IPS-18c (cell line): ENCODE data around the gene OTUB1.
"Not testable (repeated sequence)": the region's sequence is repeated elsewhere in the genome, so short reads cannot be mapped to it uniquely, and the experiment has no call there.

ENCODE experiments used
- H3K4me3 ChIP-seq: 2 replicates; pipeline ENCODE4 v1.7.0; 2013; ENCODE audit warnings: low read depth, mild to moderate bottlenecking, low read length, moderate library complexity; ENCODE audit not compliant: insufficient read depth
- H3K9me3 ChIP-seq: one replicate; pipeline ENCODE4 v1.6.1; 2013; ENCODE audit warnings: mild to moderate bottlenecking, low read length, moderate library complexity; ENCODE audit not compliant: control insufficient read depth, insufficient read depth

Gene OTUB1

GRCh38 chr11:64029773-64030172 lies 43.5 kb downstream of the OTUB1 start:
- no peaks in the 10 kb centered on the region for H3K9me3 ChIP-seq
- no peak overlapping the region for H3K4me3 ChIP-seq

DNA sequence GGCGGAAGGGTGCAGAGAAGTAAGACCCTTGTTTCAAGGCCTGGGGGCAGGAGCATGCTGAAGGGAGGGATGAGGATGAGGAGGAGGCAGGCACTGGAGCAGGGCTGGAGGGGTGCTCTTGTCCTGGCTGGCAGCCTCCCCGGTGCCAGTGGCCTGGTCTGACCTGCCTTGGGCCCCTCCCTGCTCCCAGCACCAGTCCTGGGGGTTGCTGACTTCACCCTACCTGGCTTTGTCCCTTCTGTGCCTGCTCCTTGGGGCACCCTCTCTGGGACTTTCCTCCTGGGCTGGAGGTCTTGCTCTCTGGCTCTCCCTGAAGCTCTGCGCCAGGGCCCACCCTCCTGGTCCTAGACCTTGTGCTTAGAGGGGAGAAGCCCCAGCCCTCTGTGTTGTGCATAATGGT lies 44.8 kb downstream of the OTUB1 start:
- Histone ChIP-seq H3K4me3 (no peak overlapping the region), H3K9me3 (no peaks in the 10 kb centered on the region)

- H3K4me3 ChIP-seq = no peak overlapping the region
- no peaks in the 10 kb centered on the region for H3K9me3 ChIP-seq
These were observed 45.8 kb downstream of the OTUB1 start for GRCh38 chr11:64032050-64032449.

- H3K9me3 ChIP-seq = no peaks in the 10 kb centered on the region
- no peak overlapping the region for H3K4me3 ChIP-seq
These were observed 48.2 kb downstream of the OTUB1 start for GRCh38 chr11:64034411-64034811.

GRCh38 chr11:64035081-64035524 lies 48.9 kb downstream of the OTUB1 start:
- no peaks in the 10 kb centered on the region for H3K9me3 ChIP-seq
- no peak overlapping the region; the same call in 1 of the 2 replicates for H3K4me3 ChIP-seq

DNA sequence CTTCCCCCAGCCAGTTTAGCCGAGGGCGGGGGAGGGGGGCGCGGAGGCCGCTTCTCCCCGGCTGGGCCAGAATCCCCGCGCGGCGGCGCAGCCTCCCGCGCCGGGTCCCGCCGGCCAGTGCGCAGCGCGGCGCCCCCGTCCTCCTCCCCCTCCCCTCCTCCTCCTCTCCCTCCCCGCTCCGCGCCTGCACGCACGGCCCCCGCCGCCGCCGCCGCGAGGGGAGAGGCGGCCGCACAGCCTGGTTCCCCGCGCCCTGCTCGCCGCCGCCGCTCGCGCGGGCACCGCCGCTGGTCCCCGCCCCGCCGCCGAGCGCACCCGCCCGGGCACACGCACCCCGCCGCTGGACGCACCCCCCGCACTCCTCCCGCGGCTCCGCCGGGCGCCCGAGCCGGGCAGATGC lies 49.3 kb downstream of the OTUB1 start, which contains the start of gene FLRT1:
FLRT1 (plus strand) TSS at position 356 of the 400 bp plus-strand sequence. CDS start 80,337 bp downstream, outside the sequence.
- no peaks in the 10 kb centered on the region for H3K9me3 ChIP-seq
- peak within 1 kb of the TSS; percentile 46 for H3K4me3 ChIP-seq

- no peaks in the 10 kb centered on the region for H3K9me3 ChIP-seq
- peak overlapping the region; percentile 46 for H3K4me3 ChIP-seq
These were observed 50.1 kb downstream of the OTUB1 start for GRCh38 chr11:64036087-64037026.

- Histone ChIP-seq H3K4me3 (peak overlapping the region; percentile 46), H3K9me3 (no peaks in the 10 kb centered on the region)
These were observed 50.9 kb downstream of the OTUB1 start for GRCh38 chr11:64037027-64037634.

DNA sequence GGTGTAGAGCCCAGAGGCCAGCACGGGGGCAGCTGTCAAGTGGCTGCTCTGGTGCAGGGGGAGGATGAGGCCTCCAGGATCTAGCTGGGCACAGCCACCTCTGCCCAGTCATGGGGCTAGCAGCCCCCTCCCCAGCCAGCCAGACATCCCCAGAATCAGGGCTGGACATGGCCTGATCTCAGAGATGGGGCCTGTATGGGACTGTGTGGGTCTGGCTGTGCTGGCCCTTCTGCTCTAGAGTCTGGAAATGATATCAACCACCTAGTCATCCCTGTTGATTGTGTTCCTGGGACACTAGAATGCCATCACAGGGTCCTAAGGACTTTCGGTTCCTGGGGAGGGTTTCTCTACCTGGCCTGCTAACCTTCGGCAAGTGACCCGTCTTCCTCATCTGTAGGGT lies 52.3 kb downstream of the OTUB1 start:
- no peak overlapping the region for H3K4me3 ChIP-seq
- H3K9me3 ChIP-seq = no peaks in the 10 kb centered on the region

DNA sequence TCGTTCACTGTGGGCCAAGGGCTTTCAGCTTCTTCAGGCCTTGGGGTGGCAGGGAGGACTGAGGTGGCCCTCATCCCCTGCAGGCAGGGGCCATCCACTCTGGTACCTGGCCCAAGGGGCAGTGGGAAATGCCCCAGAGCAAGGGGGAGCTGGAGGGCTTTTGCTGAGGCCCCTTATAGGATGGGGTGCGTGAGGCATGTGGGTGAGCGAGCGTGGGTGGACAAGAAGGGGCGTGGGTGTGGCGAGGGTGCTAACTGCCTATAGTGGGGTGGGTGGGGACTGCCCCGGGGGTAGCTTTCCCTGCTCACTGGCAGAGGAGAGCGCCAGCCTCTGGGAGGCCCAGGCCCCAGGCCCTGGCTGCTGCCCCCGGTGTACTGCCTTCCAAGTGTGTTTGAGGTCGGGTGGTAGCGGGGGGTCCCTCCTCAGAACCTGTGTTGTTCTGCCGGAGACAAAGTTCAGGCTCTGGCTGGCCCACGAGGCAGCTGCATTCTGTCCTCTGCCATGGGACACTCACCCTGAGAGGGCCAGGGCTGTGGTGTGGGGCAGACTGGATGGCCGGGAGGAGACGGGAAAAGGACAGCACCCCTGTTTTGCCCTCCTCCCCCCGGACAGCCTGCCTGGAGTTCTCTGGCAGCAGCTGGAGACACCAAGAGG lies 52.9 kb downstream of the OTUB1 start:
- no peak overlapping the region for H3K4me3 ChIP-seq

DNA sequence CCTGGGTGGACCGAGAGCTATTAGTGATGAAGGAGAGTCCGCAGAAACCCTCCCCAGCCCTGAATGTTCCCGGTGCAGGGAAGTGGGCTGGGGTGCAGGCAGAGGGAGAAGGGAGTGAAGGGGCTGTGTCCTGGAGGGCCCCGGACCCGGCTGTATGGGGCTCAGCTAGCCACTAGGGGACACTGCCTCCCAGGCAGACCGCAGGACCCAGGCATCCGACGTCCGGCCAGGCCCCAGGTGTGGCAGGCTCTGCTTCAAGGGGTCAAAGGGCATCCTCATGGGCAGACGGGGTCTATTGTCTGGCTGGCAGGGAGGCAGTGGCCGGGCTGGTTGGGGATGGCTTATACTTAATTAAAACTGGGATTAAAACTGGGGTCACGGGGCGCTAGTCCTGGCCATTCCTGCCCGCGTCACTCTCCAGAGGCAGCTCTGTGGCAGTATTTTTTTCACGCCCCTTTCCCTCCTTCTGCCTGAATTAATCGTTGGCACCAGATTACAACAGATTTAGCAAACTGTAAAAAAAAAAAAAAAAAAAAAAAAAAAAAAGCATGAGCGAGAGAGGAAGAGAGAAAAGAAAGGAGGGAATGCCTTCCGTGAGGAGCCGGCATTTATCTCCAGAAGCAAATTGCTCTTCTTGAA lies 54.6 kb downstream of the OTUB1 start:
- Histone ChIP-seq H3K4me3 (no peak overlapping the region), H3K9me3 (no peaks in the 10 kb centered on the region)

More for the DNA sequence above, 52.9 kb downstream of the OTUB1 start:
- no peaks in the 10 kb centered on the region for H3K9me3 ChIP-seq

DNA sequence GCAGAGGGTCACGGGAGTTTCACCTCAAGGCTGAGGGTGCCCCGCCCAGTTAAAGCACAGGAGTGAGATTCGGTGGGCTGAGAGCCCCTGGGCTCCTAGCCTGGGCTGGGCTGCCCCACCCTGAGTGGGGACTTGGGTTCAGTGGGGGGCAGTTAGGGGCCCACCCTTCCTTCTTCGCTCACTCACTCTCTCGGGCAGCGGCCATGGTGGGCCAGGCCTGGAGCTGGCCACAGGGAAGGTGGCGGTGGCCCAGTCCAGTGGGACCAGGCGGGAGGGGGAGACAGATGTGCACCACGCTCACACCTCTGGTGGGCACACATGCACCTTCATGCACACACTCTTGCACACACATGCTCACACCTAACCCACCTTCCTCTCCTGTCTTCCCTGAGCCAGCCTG lies 55.6 kb downstream of the OTUB1 start:
- no peaks in the 10 kb centered on the region for H3K9me3 ChIP-seq
- H3K4me3 ChIP-seq = no peak overlapping the region

DNA sequence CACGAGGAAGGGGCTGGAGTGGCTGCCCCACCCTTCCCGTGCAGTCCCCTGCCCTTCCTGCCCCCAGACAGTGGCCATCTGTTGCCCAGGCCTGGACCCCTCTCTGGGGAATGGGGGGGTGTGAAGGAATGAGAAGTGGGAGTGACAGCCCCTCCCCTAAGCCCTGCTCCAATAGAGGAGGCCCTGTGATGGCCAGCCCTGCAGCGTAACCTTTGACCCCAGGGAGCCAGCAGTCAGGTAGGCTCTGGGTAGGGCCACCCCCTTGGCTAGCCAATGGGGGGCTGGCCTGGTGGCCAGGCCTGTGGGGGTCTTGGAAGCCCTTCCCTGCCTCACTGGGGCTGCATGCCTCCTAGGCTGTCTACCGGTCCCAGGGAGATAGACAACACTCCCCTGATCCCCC lies 56.1 kb downstream of the OTUB1 start:
- H3K4me3 ChIP-seq = no peak overlapping the region
- no peaks in the 10 kb centered on the region for H3K9me3 ChIP-seq

DNA sequence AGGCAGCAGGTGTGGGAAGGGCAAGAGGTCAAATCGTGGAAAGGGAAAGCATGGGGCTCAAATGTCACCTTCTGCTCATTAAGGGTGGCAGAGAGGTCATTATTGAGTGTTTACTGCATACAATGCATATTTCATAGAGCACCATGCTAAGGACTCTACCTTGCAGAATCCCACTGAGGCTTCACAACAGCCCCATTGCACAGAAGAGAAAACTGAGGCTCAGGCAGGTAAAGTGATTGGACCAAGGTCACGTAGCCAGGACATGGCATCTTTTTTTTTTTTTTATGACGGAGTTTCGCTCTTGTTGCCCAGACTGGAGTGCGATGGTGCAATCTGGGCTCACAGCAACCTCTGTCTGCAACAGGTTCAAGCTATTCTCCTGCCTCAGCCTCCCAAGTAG lies 57.3 kb downstream of the OTUB1 start:
- Histone ChIP-seq H3K9me3 (no peaks in the 10 kb centered on the region), H3K4me3 (no peak overlapping the region)

GRCh38 chr11:64044730-64045393 lies 58.6 kb downstream of the OTUB1 start:
- Histone ChIP-seq H3K4me3 (no peak overlapping the region), H3K9me3 (no peaks in the 10 kb centered on the region)

DNA sequence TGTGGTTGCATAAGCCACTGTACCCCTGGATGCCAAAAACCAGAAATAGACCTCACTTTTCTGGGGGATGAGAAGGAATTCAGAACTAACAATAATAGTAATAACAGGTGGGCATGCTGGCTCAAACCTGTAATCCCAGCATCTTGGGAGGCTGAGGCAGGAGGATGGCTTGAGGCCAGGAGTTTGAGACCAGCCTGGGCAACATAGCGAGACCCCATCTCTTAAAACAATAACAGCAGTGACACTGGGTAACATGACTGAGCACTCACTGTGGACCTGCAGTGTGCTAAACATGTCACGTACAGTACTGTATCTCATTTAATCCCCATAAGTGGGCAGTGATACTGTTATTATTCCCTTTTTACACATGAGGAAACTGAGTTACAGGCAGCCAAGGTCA lies 59.5 kb downstream of the OTUB1 start:
- Histone ChIP-seq H3K9me3 (no peaks in the 10 kb centered on the region), H3K4me3 (no peak overlapping the region)

DNA sequence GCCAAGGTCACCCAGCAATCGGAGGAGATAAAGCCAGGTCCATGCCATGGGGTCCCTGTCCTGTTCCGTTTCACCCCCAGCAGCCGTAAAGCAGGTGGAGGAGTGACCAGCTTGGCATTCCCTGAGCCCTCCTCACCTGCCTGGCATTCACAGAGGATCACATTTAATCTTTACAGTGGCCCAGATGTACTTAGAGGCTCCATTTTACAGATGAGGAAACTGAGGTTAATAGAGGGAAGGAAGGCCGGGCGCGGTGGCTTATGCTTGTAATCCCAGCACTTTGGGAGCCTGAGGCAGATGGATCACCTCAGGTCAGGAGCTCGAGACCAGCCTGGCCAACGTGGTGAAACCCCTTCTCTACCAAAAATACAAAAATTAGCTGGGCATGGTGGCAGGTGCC lies 61.1 kb downstream of the OTUB1 start:
- H3K4me3 ChIP-seq, H3K9me3 ChIP-seq: not testable (repeated sequence)
